Subcutaneous adipose tissue (tissue), 4 donors: ENCODE data around the gene HOTAIR. TPM values are rescaled to one million over a fixed set of nuclear protein-coding genes. Genes with fewer than 3 reads are reported as not detected.

Experiments
- CTCF ChIP-seq: fragments of 450-650 bp; IDR thresholded peaks from one replicate; pipeline ENCODE4 v1.5.1; 2016; ENCODE audit warnings: low read depth, mild to moderate bottlenecking, control low read depth, antibody characterized with exemption, moderate library complexity
- small RNA-seq: library from RNA; depleted of rRNA; stranded (forward); fragments of <200 nt; gene quantifications from one replicate; pipeline ENCODE3, GENCODE V24; 2016
- total RNA-seq, 4 donors: library from RNA; depleted of rRNA; stranded (reverse); fragments of >200 nt; gene quantifications; one replicate each; pipeline ENCODE4 v1.1.0, GENCODE V29; 2016

Gene HOTAIR
- total RNA-seq, 4 donors from 2014 or later: 0.34 to 3.4 (median 0.61) TPM

- no peak for TF ChIP-seq CTCF
Measured at GRCh38 chr12:53916788-53917655, 57.7 kb downstream of the HOTAIR start.

Small RNA genes lying within 50 kb of the gene (small RNA-seq; reads per million reads assigned to genes)
- gene AC012531.3 (not detected), gene AC012531.4 (not detected), gene MIR196A2 (137 reads per million, percentile 98 among the genes with 10 or more reads in this experiment), gene RF01905 (not detected), gene RF01906 (not detected)

Other genes starting within 250 kb of the HOTAIR start
- gene CALCOCO1, start 247.5 kb downstream of the HOTAIR start, total RNA-seq: 100 to 1,000 TPM; 149 to 263 (median 237) TPM
- gene CISTR, start 223.0 kb downstream of the HOTAIR start, total RNA-seq: not detected
- gene HOXC13, start 36.1 kb downstream of the HOTAIR start, total RNA-seq: 1 to 10 TPM in 1 of 4 donors, under 1 TPM in 1, not detected in 2; 0.34 to 1.1 TPM
- 1 to 10 TPM in 1 of 4 donors, under 1 TPM in 3; 0.17 to 1.8 (median 0.50) TPM for gene HOXC12, start 20.1 kb downstream of the HOTAIR start, total RNA-seq
- under 1 TPM in 3 of 4 donors, not detected in 1; 0.38 to 0.51 (median 0.44) TPM for gene HOXC11, start 1.8 kb downstream of the HOTAIR start, total RNA-seq
- 10 to 100 TPM in 3 of 4 donors, 1 to 10 TPM in 1; 7.6 to 20.9 (median 12.0) TPM for gene HOXC10, start 10.2 kb upstream of the HOTAIR start, total RNA-seq
- 10 to 100 TPM in 3 of 4 donors, 1 to 10 TPM in 1; 7.6 to 25.1 (median 13.0) TPM for gene HOXC9, start 25.2 kb upstream of the HOTAIR start, total RNA-seq
- 1 to 10 TPM; 2.0 to 5.3 (median 2.7) TPM for gene HOXC8, start 34.0 kb upstream of the HOTAIR start, total RNA-seq
- 1 to 10 TPM; 2.5 to 5.5 (median 5.2) TPM for gene HOXC6, start 53.5 kb upstream of the HOTAIR start, total RNA-seq
- gene HOXC5, start 58.1 kb upstream of the HOTAIR start, total RNA-seq: 1 to 10 TPM in 1 of 4 donors, under 1 TPM in 2, not detected in 1; 0.66 to 2.6 (median 0.85) TPM
- 1 to 10 TPM; 1.1 to 3.5 (median 2.1) TPM for gene HOXC4, start 78.9 kb upstream of the HOTAIR start, total RNA-seq
- gene SMUG1, start 214.0 kb upstream of the HOTAIR start, total RNA-seq: 10 to 100 TPM; 17.1 to 32.8 (median 24.4) TPM